Smooth muscle cell (in vitro differentiated cells): Measurements from ENCODE around the gene KCNK7. TPM values are rescaled to one million over a fixed set of nuclear protein-coding genes. Genes with fewer than 3 reads are reported as not detected.

Experiments
- DNase-seq: peaks from one replicate; lab custom pipeline; 2025; ENCODE audit not compliant: unreplicated experiment; lab: John Stamatoyannopoulos, UW
- H2AFZ ChIP-seq: fragments of 200-600 bp; sonication (generic); 2 replicates; pipeline ENCODE4 v1.6.0; 2016; ENCODE audit warnings: antibody characterized with exemption, low read depth, mild to moderate bottlenecking
- H3F3A ChIP-seq: fragments of 200-600 bp; sonication (generic); 2 replicates; pipeline ENCODE4 v1.6.0; 2017; ENCODE audit warnings: antibody characterized with exemption, low read depth
- H3K27ac ChIP-seq: fragments of 200-600 bp; sonication (generic); 2 replicates; pipeline ENCODE4 v1.5.1; 2016; ENCODE audit warnings: low read depth, mild to moderate bottlenecking
- H3K27me3 ChIP-seq: fragments of 200-600 bp; sonication (generic); 2 replicates; pipeline ENCODE4 v1.6.1; 2016; ENCODE audit warnings: low read depth, mild to moderate bottlenecking
- H3K36me3 ChIP-seq: fragments of 200-600 bp; sonication (generic); 2 replicates; pipeline ENCODE4 v1.5.1; 2016; ENCODE audit warnings: low read depth
- H3K4me1 ChIP-seq: fragments of 200-600 bp; sonication (generic); 2 replicates; pipeline ENCODE4 v1.5.1; 2016; ENCODE audit warnings: low read depth
- H3K4me2 ChIP-seq: fragments of 200-600 bp; sonication (generic); 2 replicates; pipeline ENCODE4 v1.6.0; 2016; ENCODE audit warnings: mild to moderate bottlenecking
- H3K4me3 ChIP-seq: fragments of 200-600 bp; sonication (generic); 2 replicates; pipeline ENCODE4 v1.5.1; 2016; ENCODE audit warnings: mild to moderate bottlenecking
- H3K79me2 ChIP-seq: fragments of 200-600 bp; sonication (generic); 2 replicates; pipeline ENCODE4 v1.6.0; 2016; ENCODE audit warnings: low read depth, mild to moderate bottlenecking
- H3K9ac ChIP-seq: fragments of 200-600 bp; sonication (generic); 2 replicates; pipeline ENCODE4 v1.6.0; 2016; ENCODE audit warnings: low read depth
- H3K9me3 ChIP-seq: fragments of 200-600 bp; sonication (generic); replicated peaks from 2 replicates; pipeline ENCODE4 v1.5.1; 2016; ENCODE audit warnings: low read depth
- H4K20me1 ChIP-seq: fragments of 200-600 bp; sonication (generic); 2 replicates; pipeline ENCODE4 v1.6.0; 2016; ENCODE audit warnings: low read depth
- WGBS: methylation state at CpG from one replicate; pipeline ENCODE4 v1.1.7; 2016; ENCODE audit warnings: low lambda C conversion rate; 5-methylcytosine and 5-hydroxymethylcytosine counted together
- polyA plus RNA-seq: library from polyadenylated mRNA; unstranded; fragments of >200 nt; fragmentation: Nextera tagmentation; extraction: Ambion mirVana; gene quantifications from 2 replicates; pipeline ENCODE4 v1.2.1, GENCODE V29; 2016
- total RNA-seq: library from RNA; depleted of rRNA; stranded (reverse); fragments of >200 nt; gene quantifications from 2 replicates; pipeline ENCODE4 v1.2.3, GENCODE V29; 2014
- TF ChIP-seq, protein P1 (sequence below): fragments of 200-600 bp; sonication (generic); IDR thresholded peaks from 2 replicates; pipeline ENCODE4 v1.5.1; 2017; ENCODE audit warnings: borderline replicate concordance, mild to moderate bottlenecking, antibody characterized with exemption; ENCODE audit not compliant: insufficient read depth, poor library complexity, severe bottlenecking

KCNK7 gene
- total and polyA plus RNA-seq, 2 experiments from 2014 or later = not detected

DNA sequence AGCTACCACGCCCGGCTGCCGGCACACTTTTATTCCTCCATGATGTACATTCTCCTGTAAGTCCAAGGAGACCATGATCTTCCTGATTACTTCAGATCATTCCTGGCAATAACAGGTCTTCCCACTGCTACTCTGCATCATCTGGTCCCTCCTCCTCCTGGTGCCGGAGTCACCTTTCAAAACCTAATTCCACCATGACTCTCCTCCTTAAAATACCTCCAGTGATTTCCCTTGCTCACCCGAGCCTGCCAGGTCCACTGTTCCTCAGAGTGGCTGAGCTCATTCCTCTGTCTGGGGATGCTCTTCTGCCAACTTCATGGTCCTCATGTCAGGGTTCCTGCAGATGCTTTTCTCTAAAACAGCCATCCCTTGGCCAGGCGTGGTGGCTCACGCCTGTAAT, 33.6 kb downstream of the KCNK7 start:
- Histone ChIP-seq H3K4me1 (peaks cover 17% of the 10 kb centered on the region), H3K79me2 (peaks cover 6% of the 10 kb centered on the region), H3K27ac (no peak overlapping the region), H3K27me3 (no peaks in the 10 kb centered on the region), H3K36me3 (no peaks in the 10 kb centered on the region), H4K20me1 (no peaks in the 10 kb centered on the region), H3K9ac (no peak overlapping the region), H3K4me2 (no peak overlapping the region), H3K4me3 (no peak overlapping the region), H3F3A (peaks cover 36% of the 10 kb centered on the region), H2AFZ (no peak overlapping the region), H3K9me3 (no peaks in the 10 kb centered on the region)
- no peak for DNase-seq
- TF ChIP-seq, protein P1, sequence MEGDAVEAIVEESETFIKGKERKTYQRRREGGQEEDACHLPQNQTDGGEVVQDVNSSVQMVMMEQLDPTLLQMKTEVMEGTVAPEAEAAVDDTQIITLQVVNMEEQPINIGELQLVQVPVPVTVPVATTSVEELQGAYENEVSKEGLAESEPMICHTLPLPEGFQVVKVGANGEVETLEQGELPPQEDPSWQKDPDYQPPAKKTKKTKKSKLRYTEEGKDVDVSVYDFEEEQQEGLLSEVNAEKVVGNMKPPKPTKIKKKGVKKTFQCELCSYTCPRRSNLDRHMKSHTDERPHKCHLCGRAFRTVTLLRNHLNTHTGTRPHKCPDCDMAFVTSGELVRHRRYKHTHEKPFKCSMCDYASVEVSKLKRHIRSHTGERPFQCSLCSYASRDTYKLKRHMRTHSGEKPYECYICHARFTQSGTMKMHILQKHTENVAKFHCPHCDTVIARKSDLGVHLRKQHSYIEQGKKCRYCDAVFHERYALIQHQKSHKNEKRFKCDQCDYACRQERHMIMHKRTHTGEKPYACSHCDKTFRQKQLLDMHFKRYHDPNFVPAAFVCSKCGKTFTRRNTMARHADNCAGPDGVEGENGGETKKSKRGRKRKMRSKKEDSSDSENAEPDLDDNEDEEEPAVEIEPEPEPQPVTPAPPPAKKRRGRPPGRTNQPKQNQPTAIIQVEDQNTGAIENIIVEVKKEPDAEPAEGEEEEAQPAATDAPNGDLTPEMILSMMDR = no peak
- WGBS = 96% methylated on average over 7 of the region's 7 CpGs

DNA sequence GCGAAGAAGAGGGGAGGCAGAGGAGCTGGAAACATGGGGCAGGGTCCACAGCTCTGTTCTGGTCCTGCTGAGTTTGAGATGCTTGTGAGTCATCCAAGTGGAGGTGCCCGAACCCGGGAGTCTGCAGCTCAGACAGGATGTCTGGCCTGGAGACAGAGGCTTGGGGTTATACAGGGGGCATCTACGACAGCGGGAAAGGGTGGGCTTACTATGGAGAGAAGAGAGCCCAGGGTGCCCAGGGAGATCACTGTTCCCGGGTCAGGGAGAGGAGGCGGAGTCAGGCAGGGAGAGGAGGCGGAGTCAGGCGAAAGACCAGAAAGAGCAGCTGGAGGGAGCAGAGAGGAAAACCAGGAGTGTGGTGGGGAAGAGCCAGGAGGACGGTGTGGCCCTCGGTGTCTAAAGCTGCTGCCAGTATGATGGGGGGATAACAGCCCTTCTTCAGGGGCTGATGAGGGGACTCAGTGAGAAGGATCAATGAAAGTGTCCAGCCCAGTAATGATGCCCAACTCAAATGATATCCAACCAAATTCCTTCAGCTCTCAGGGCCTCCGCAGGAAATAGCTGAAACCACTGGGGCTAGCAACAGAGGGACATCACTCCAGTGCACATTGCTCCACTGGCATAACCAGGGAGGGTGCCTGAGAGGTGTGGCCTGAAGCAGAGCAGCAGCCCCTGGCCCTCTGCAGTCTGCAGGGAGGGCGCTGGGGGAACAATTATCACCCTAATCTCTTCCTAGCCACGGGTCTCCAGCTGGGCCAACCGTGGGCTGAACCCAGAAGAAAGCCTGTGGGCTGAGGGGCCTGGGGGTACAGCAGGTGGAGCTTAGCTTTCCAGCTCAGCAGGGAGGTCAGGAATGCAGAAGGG, 34.8 kb downstream of the KCNK7 start:
- Histone ChIP-seq H3K4me3 (no peak overlapping the region), H3K36me3 (no peaks in the 10 kb centered on the region), H4K20me1 (no peaks in the 10 kb centered on the region), H3K79me2 (peaks cover 5% of the 10 kb centered on the region), H2AFZ (no peak overlapping the region), H3K9ac (no peak overlapping the region), H3K27me3 (no peaks in the 10 kb centered on the region), H3K4me1 (peaks cover 20% of the 10 kb centered on the region), H3K4me2 (peak overlapping the region; percentile 57), H3K9me3 (no peaks in the 10 kb centered on the region), H3F3A (peaks cover 43% of the 10 kb centered on the region), H3K27ac (peak overlapping the region; percentile 75)
- DNase-seq = no peak
- TF ChIP-seq, protein P1 = no peak
- WGBS = 18% methylated on average over 15 of the region's 15 CpGs

DNA sequence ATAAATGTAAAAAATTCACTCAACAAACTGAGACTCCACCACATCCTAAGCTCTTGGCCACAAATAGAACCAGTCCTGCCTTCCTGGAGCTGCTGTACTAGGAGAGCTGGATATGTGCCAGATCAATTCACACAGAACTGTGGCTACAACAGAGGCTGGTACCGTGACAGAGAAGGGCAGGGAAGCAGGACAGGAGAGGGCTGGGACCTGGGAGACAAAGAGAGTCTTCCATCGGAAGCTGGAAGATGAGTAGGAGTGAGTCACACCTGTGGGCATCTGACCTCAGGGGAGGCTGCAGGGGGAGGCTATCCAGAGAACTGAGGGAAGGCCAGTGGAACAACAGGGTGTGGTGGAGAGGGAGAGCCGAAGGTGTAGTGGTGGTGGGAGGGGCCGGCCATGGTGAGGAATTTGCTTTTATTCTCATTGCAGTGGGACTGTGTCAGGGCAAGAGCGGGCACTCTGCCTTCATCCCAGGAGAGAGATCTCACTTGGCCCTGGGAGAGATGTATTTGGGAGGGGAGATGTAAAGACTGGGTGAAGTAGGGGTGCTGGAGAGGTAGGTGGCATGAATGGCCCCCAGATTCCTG, 35.6 kb downstream of the KCNK7 start:
- peak overlapping the region; percentile 75 for H3K27ac ChIP-seq

More for the DNA sequence above, 35.6 kb downstream of the KCNK7 start:
- TF ChIP-seq, protein P1 = no peak
- Histone ChIP-seq H3K4me3 (no peak overlapping the region), H2AFZ (no peak overlapping the region), H3K36me3 (no peaks in the 10 kb centered on the region), H3K27me3 (no peaks in the 10 kb centered on the region), H3K79me2 (peaks cover 5% of the 10 kb centered on the region), H4K20me1 (peaks cover 6% of the 10 kb centered on the region), H3K4me1 (peaks cover 20% of the 10 kb centered on the region), H3K4me2 (peak overlapping the region; percentile 30), H3K9ac (no peak overlapping the region), H3K9me3 (no peaks in the 10 kb centered on the region), H3F3A (peaks cover 43% of the 10 kb centered on the region)
- DNase-seq = no peak
- 36% methylated on average over 5 of the region's 5 CpGs for WGBS
